ENCODE measurements around the gene HPSE2. TPM values are rescaled to one million over a fixed set of nuclear protein-coding genes. Genes with fewer than 3 reads are reported as not detected.
A peak's percentile ranks its signal among the peaks of the same experiment; 100 is the strongest.

The HPSE2 gene
- total RNA-seq, 4 donors from 2014 or later, result 0.57 to 3.6 (median 1.5) TPM

GRCh38 chr10:98414578-98414931, 821.1 kb downstream of the HPSE2 start:
- TF ChIP-seq POLR2A (IDR thresholded peaks at IDR 0.05), result no peak
- no peak for TF ChIP-seq CTCF (IDR thresholded peaks at IDR 0.05)
- WGBS, 2 donors, result 25 to 29% methylated on average over 3 of the region's 3 CpGs

GRCh38 chr10:98411768-98412167, 823.9 kb downstream of the HPSE2 start:
- TF ChIP-seq CTCF (IDR thresholded peaks at IDR 0.05) (no peak), POLR2A (IDR thresholded peaks at IDR 0.05) (no peak)
- 67 to 91% methylated on average over 1 of the region's 1 CpG for WGBS, 2 donors
- intact Hi-C loops (cut with DNase I; ENCODE audit: low total_unique reads), result no loop called here
- DNase-seq (ENCODE audit: low spot score in 2 of 2), result peak in 1 of 2 donors; percentile 86
- no peak overlapping the region for H3K4me3 ChIP-seq (ENCODE audit: low read depth, poor library complexity, severe bottlenecking)

More at GRCh38 chr10:98414578-98414931, 821.1 kb downstream of the HPSE2 start:
- intact Hi-C loops (cut with DNase I; ENCODE audit: low total_unique reads), result no loop called here
- peak overlapping the region; percentile 28 for H3K4me3 ChIP-seq (ENCODE audit: low read depth, poor library complexity, severe bottlenecking)
- no peak for DNase-seq (ENCODE audit: low spot score in 2 of 2)

DNA sequence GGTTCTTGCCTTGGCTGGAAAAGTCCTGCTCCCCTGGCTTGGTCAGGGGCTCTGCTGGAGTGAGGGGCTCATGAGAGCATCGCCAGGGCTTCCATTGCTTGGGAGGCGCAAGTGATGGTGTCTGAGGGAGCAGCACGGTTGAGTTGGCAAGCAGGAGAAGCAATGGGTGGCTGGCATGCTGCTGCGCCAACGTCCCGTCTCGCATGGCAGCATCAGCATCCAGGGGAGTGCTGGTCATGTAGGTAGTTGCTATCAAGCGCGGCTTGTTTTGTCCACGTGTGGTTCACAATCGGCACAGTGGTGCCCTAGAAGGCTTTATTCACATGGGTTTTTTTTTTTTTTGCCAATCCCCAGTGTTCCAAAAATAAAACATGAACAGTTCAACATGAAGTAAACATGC, 824.5 kb downstream of the HPSE2 start:
- intact Hi-C loops (cut with DNase I; ENCODE audit: low total_unique reads), result no loop called here
- TF ChIP-seq CTCF (IDR thresholded peaks at IDR 0.05) (no peak), POLR2A (IDR thresholded peaks at IDR 0.05) (no peak)
- peak in 1 of 2 donors; percentile 81 for DNase-seq (ENCODE audit: low spot score in 2 of 2)
- no peak overlapping the region for H3K4me3 ChIP-seq (ENCODE audit: low read depth, poor library complexity, severe bottlenecking)
- 72 to 82% methylated on average over 11 of the region's 11 CpGs for WGBS, 2 donors

GRCh38 chr10:98410759-98411158, 824.9 kb downstream of the HPSE2 start:
- no peak for TF ChIP-seq CTCF (IDR thresholded peaks at IDR 0.05)
- no peak for TF ChIP-seq POLR2A (IDR thresholded peaks at IDR 0.05)
- no peak overlapping the region for H3K4me3 ChIP-seq (ENCODE audit: low read depth, poor library complexity, severe bottlenecking)
- peak in 1 of 2 donors; percentile 65 for DNase-seq (ENCODE audit: low spot score in 2 of 2)
- intact Hi-C loops (cut with DNase I; ENCODE audit: low total_unique reads), result no loop called here
- WGBS, 2 donors, result 82 to 84% methylated on average over 10 of the region's 10 CpGs

GRCh38 chr10:98410135-98410743, 825.4 kb downstream of the HPSE2 start:
- intact Hi-C loops (cut with DNase I; ENCODE audit: low total_unique reads), result no loop called here
- no peak overlapping the region for H3K4me3 ChIP-seq (ENCODE audit: low read depth, poor library complexity, severe bottlenecking)
- TF ChIP-seq POLR2A (IDR thresholded peaks at IDR 0.05), result no peak
- TF ChIP-seq CTCF (IDR thresholded peaks at IDR 0.05), result no peak
- WGBS, 2 donors, result 74 to 92% methylated on average over 4 of the region's 4 CpGs
- DNase-seq (ENCODE audit: low spot score in 2 of 2), result peak in 1 of 2 donors; percentile 70

DNA sequence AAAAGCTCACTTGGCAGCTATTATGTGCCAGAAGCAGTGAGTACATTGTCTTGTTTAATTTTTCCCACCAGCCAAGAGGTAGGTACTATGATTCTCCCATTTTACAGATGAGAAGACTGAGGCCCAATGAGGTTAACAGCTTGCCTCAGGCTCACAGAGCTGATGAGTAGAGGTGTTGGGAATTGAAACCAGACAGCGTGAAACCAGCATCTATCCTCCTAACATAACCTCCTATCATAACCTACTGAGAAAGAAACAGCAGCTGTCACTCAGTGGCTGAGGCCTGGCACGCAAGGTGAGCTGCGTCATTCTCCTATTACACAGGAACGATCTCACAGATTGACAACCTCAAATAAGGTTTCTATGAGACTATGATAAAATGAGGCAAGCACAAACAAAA, 826.9 kb downstream of the HPSE2 start:
- 89 to 94% methylated on average over 4 of the region's 4 CpGs for WGBS, 2 donors
- TF ChIP-seq CTCF (IDR thresholded peaks at IDR 0.05) (no peak), POLR2A (IDR thresholded peaks at IDR 0.05) (no peak)
- no peak for DNase-seq (ENCODE audit: low spot score in 2 of 2)
- no peak overlapping the region for H3K4me3 ChIP-seq (ENCODE audit: low read depth, poor library complexity, severe bottlenecking)
- intact Hi-C loops (cut with DNase I; ENCODE audit: low total_unique reads), result no loop called here
